Caco-2 (cell line): ENCODE measurements around the gene TCN2. TPM values are rescaled to one million over a fixed set of nuclear protein-coding genes. Genes with fewer than 3 reads are reported as not detected.

Source experiments
- BruUV-seq: library from RNA; stranded (reverse); fragments of 400-500 nt; replicated peaks from 2 replicates; lab custom pipeline; 2021; lab: Mats Ljungman, UMichigan
- CTCF ChIA-PET: fragments of 300-600 bp; sonication (Branson Sonifier 250); formaldehyde crosslinking; loops from one replicate; lab custom pipeline; 2022; ENCODE audit warnings: antibody characterized with exemption; lab: Charles Lee
- POLR2A ChIA-PET: fragments of 300-600 bp; sonication (Branson Sonifier 250); formaldehyde crosslinking; loops from one replicate; lab custom pipeline; 2022; ENCODE audit warnings: antibody characterized with exemption; lab: Charles Lee
- DNase-seq, 2 experiments: peaks; one replicate each; pipeline versions ENCODE4 v3.0.0 to v3.0.0-alpha.2; 2020 to 2022
- H3K27me3 ChIP-seq: replicated peaks from 2 replicates; pipeline ENCODE4 v1.6.0; 2011; ENCODE audit warnings: low read length; ENCODE audit not compliant: control insufficient read depth, insufficient read depth
- H3K36me3 ChIP-seq: 2 replicates; pipeline ENCODE4 v1.5.1; 2011; ENCODE audit warnings: low read length; ENCODE audit not compliant: control insufficient read depth, insufficient read depth
- H3K4me1 ChIP-seq: fragments of 250-450 bp; sonication (Bioruptor Pico); 2 replicates; pipeline ENCODE4 v1.5.1; 2020; ENCODE audit warnings: mild to moderate bottlenecking
- H3K4me3 ChIP-seq: 2 replicates; pipeline ENCODE4 v1.5.1; 2011; ENCODE audit warnings: low read depth, mild to moderate bottlenecking, control low read depth, low read length
- H3K9me3 ChIP-seq: fragments of 250-450 bp; sonication (Bioruptor Pico); 2 replicates; pipeline ENCODE4 v1.5.1; 2020; ENCODE audit warnings: mild to moderate bottlenecking, moderate library complexity
- H3K27ac Mint-ChIP-seq: one replicate; pipeline ENCODE4 v1.8.0; 2022; ENCODE audit warnings: mixed read lengths; ENCODE audit not compliant: unreplicated experiment
- H3K27me3 Mint-ChIP-seq: one replicate; pipeline ENCODE4 v1.8.0; 2022; ENCODE audit warnings: mixed read lengths; ENCODE audit not compliant: insufficient read depth, unreplicated experiment
- H3K36me3 Mint-ChIP-seq: one replicate; pipeline ENCODE4 v1.8.0; 2022; ENCODE audit warnings: mild to moderate bottlenecking, mixed read lengths; ENCODE audit not compliant: insufficient read depth, unreplicated experiment
- H3K4me1 Mint-ChIP-seq: one replicate; pipeline ENCODE4 v1.8.0; 2022; ENCODE audit warnings: low read depth, mixed read lengths; ENCODE audit not compliant: unreplicated experiment
- H3K4me3 Mint-ChIP-seq: one replicate; pipeline ENCODE4 v1.8.0; 2022; ENCODE audit warnings: mild to moderate bottlenecking, moderate library complexity, mixed read lengths; ENCODE audit not compliant: unreplicated experiment
- H3K9me3 Mint-ChIP-seq: one replicate; pipeline ENCODE4 v1.8.0; 2022; ENCODE audit warnings: mixed read lengths; ENCODE audit not compliant: unreplicated experiment
- CTCF ChIP-seq, 2 experiments: fragments of 200-600 bp in 1 of 2; IDR thresholded peaks; 1 replicate in 1 of 2; 2 replicates in 1 of 2; pipeline versions ENCODE4 v1.5.1 to v1.8.0; 2011 to 2022; ENCODE audit warnings: antibody characterized with exemption in 1 of 2, control low read depth in 1 of 2, inconsistent platforms in 1 of 2, low read depth in 1 of 2, low read length in 1 of 2, mild to moderate bottlenecking in 1 of 2, moderate library complexity in 1 of 2; ENCODE audit not compliant: insufficient read depth in 1 of 2, severe bottlenecking in 1 of 2, unreplicated experiment in 1 of 2
- intact Hi-C: fragments of 100-400 bp; cut with micrococcal nuclease; formaldehyde crosslinking; loops from one replicate; pipeline ENCODE4 v1.10.0; 2022; ENCODE audit not compliant: unreplicated experiment
- total RNA-seq: library from RNA; stranded (reverse); gene quantifications from 2 replicates; pipeline ENCODE4 v1.2.3, GENCODE V29; 2022

TCN2 gene
- total RNA-seq, 1 experiment from 2014 or later: 13.8 TPM

GRCh38 chr22:30655532-30655931, 48.6 kb downstream of the TCN2 start:
- Histone ChIP-seq H3K4me3 (no peak overlapping the region), H3K36me3 (no peaks in the 10 kb centered on the region), H3K9me3 (no peaks in the 10 kb centered on the region), H3K27me3 (no peaks in the 10 kb centered on the region), H3K4me1 (no peaks in the 10 kb centered on the region)
- POLR2A ChIA-PET: no interaction called here
- TF ChIP-seq CTCF (IDR thresholded peaks at IDR 0.05; ENCODE audit: insufficient read depth in 1 of 2, low read depth in 1 of 2, low read length in 1 of 2, severe bottlenecking in 1 of 2, unreplicated experiment in 1 of 2): no peak
- Mint-ChIP-seq H3K4me3 (no peak overlapping the region), H3K4me1 (no peaks in the 10 kb centered on the region), H3K27me3 (no peaks in the 10 kb centered on the region), H3K36me3 (no peaks in the 10 kb centered on the region), H3K9me3 (no peaks in the 10 kb centered on the region), H3K27ac (no peak overlapping the region)
- CTCF ChIA-PET: no interaction called here
- BruUV-seq: no TSS peak
- DNase-seq: no peak
- intact Hi-C loops: no loop called here

- intact Hi-C loops: no loop called here
- BruUV-seq: no TSS peak
- Mint-ChIP-seq H3K27me3 (no peaks in the 10 kb centered on the region), H3K36me3 (peaks cover 4% of the 10 kb centered on the region), H3K27ac (no peak overlapping the region), H3K4me3 (no peak overlapping the region), H3K4me1 (peaks cover 16% of the 10 kb centered on the region), H3K9me3 (no peaks in the 10 kb centered on the region)
- Histone ChIP-seq H3K4me1 (peaks cover 4% of the 10 kb centered on the region; the same call in 1 of the 2 replicates), H3K27me3 (no peaks in the 10 kb centered on the region; the same call in 1 of the 2 replicates), H3K36me3 (no peaks in the 10 kb centered on the region; the same call in 1 of the 2 replicates), H3K9me3 (no peaks in the 10 kb centered on the region), H3K4me3 (no peak overlapping the region)
- DNase-seq: no peak
- ChIA-PET POLR2A (no interaction called here), CTCF (no interaction called here)
- TF ChIP-seq CTCF (IDR thresholded peaks at IDR 0.05; ENCODE audit: insufficient read depth in 1 of 2, low read depth in 1 of 2, low read length in 1 of 2, severe bottlenecking in 1 of 2, unreplicated experiment in 1 of 2): no peak
These were observed 55.1 kb downstream of the TCN2 start for GRCh38 chr22:30662040-30662439.

- Histone ChIP-seq H3K27me3 (no peaks in the 10 kb centered on the region; the same call in 1 of the 2 replicates), H3K9me3 (no peaks in the 10 kb centered on the region), H3K4me3 (no peak overlapping the region), H3K4me1 (peaks cover 4% of the 10 kb centered on the region; the same call in 1 of the 2 replicates), H3K36me3 (no peaks in the 10 kb centered on the region; the same call in 1 of the 2 replicates)
- no peak for DNase-seq
- H3K36me3 Mint-ChIP-seq: peaks cover 4% of the 10 kb centered on the region
- BruUV-seq: no TSS peak
- no peak for TF ChIP-seq CTCF (IDR thresholded peaks at IDR 0.05; ENCODE audit: insufficient read depth in 1 of 2, low read depth in 1 of 2, low read length in 1 of 2, severe bottlenecking in 1 of 2, unreplicated experiment in 1 of 2)
- H3K27me3 Mint-ChIP-seq: no peaks in the 10 kb centered on the region
- POLR2A ChIA-PET: no interaction called here
- H3K4me1 Mint-ChIP-seq: peaks cover 17% of the 10 kb centered on the region
- H3K9me3 Mint-ChIP-seq: no peaks in the 10 kb centered on the region
- intact Hi-C loops: no loop called here
- CTCF ChIA-PET: no interaction called here
- no peak overlapping the region for H3K27ac Mint-ChIP-seq
- no peak overlapping the region for H3K4me3 Mint-ChIP-seq
These were observed 57.8 kb downstream of the TCN2 start for GRCh38 chr22:30664798-30665197.
